Left lung (tissue), 14 donors: ENCODE measurements around the gene HNRNPK. TPM values are rescaled to one million over a fixed set of nuclear protein-coding genes. Genes with fewer than 3 reads are reported as not detected.

Experiments
- ATAC-seq: fragments of 200-7000 bp; cut with Tn5 transposase; one replicate; pipeline ENCODE4 v1.9.1; 2020; ENCODE audit warnings: moderate library complexity
- DNase-seq, 4 donors: peaks; one replicate each; pipeline ENCODE4 v3.0.0-alpha.2; 2013 to 2020
- H3K27ac ChIP-seq, 2 donors: fragments of 200-600 bp; sonication (generic) in 1 of 2; one replicate each; pipeline versions ENCODE4 v1.5.0 to v1.8.0; 2020 to 2021
- H3K27me3 ChIP-seq, 2 donors: fragments of 200-600 bp; sonication (generic) in 1 of 2; one replicate each; pipeline versions ENCODE4 v1.5.0 to v1.8.0; 2020 to 2021
- H3K36me3 ChIP-seq, 2 donors: fragments of 200-600 bp; sonication (generic) in 1 of 2; one replicate each; pipeline versions ENCODE4 v1.5.0 to v1.8.0; 2020 to 2021
- H3K4me1 ChIP-seq, 2 donors: fragments of 200-600 bp; one replicate each; pipeline ENCODE4 v1.8.0; 2021
- H3K4me3 ChIP-seq, 2 donors: fragments of 200-600 bp; sonication (generic) in 1 of 2; one replicate each; pipeline versions ENCODE4 v1.5.0 to v1.8.0; 2020 to 2021; ENCODE audit warnings: mild to moderate bottlenecking in 1 of 2
- H3K9me3 ChIP-seq, 2 donors: fragments of 200-600 bp; sonication (generic) in 1 of 2; one replicate each; pipeline versions ENCODE4 v1.5.0 to v1.8.0; 2020 to 2021
- intact Hi-C, 2 donors: fragments of 100-400 bp; cut with DNase I; formaldehyde crosslinking; loops; one replicate each; pipeline versions ENCODE4 v1.11.2 to v1.14.2; 2022
- long read RNA-seq, 12 donors: library from polyadenylated mRNA in 2 of 12; unstranded in 2 of 12; transcript quantifications; one replicate each; pipeline ENCODE4 v2.0.0 and lab custom pipeline, GENCODE V29; 2019 to 2026
- polyA plus RNA-seq, 6 donors: library from polyadenylated mRNA; unstranded; fragments of 120-200 nt; gene quantifications; one replicate each; pipeline ENCODE4 v1.2.1, GENCODE V29; 2013; ENCODE audit not compliant: insufficient read length in 6 of 6
- total RNA-seq, 2 donors: library from RNA; stranded (reverse); fragmentation: NEBNext Ultra II Directional; extraction: Animal tissue kit (Norgen Biotek cat#: 25700); gene quantifications; one replicate each; pipeline ENCODE4 v1.2.1, GENCODE V29; 2021
- TF ChIP-seq, protein P1 (sequence below), 2 donors: fragments of 200-600 bp; sonication (generic) in 1 of 2; IDR thresholded peaks; one replicate each; pipeline versions ENCODE4 v1.5.0 to v1.8.0; 2021; ENCODE audit warnings: antibody characterized with exemption in 2 of 2
- donor health status: DM: no; HTN: yes; CAD: no.
- donor health status: DM: no; HTN: no; CAD: no.

HNRNPK gene
- total RNA-seq (100 to 1,000 TPM; 382 to 458 TPM), polyA plus RNA-seq (100 to 1,000 TPM; 770 to 897 (median 843) TPM)
- long read RNA-seq, donor 1, transcript HNRNPK-209 (5 exons, 900 nt) = major isoform, 17 of 987 reads
- long read RNA-seq, donor 1, transcript HNRNPK-211 (2 exons, 868 nt) = minor isoform, 8 of 987 reads
- long read RNA-seq, donor 1, partial matches to known transcripts = 813 of 987 reads
- long read RNA-seq, donor 1, other reads (novel, unspliced or antisense) = 144 of 987 reads
- long read RNA-seq, donor 2, transcript HNRNPK-211 (2 exons, 868 nt) = major isoform, 14 of 363 reads
- long read RNA-seq, donor 2, partial matches to known transcripts = 171 of 363 reads
- long read RNA-seq, donor 2, other reads (novel, unspliced or antisense) = 173 of 363 reads
- long read RNA-seq, donor 3, transcript HNRNPK-211 (2 exons, 868 nt) = major isoform, 6 of 247 reads
- long read RNA-seq, donor 3, partial matches to known transcripts = 83 of 247 reads
- long read RNA-seq, donor 3, other reads (novel, unspliced or antisense) = 157 of 247 reads
- long read RNA-seq, donor 4, partial matches to known transcripts = 11 of 76 reads
- long read RNA-seq, donor 4, other reads (novel, unspliced or antisense) = 65 of 76 reads
- long read RNA-seq, donor 5, transcript HNRNPK-209 (5 exons, 900 nt) = major isoform, 5 of 254 reads
- long read RNA-seq, donor 5, partial matches to known transcripts = 124 of 254 reads
- long read RNA-seq, donor 5, other reads (novel, unspliced or antisense) = 119 of 254 reads
- long read RNA-seq, donor 6, transcript HNRNPK-211 (2 exons, 868 nt) = major isoform, 6 of 318 reads
- long read RNA-seq, donor 6, partial matches to known transcripts = 119 of 318 reads
- long read RNA-seq, donor 6, other reads (novel, unspliced or antisense) = 191 of 318 reads
- long read RNA-seq, donor 7, partial matches to known transcripts = 10 of 118 reads
- long read RNA-seq, donor 7, other reads (novel, unspliced or antisense) = 106 of 118 reads
- long read RNA-seq, donor 8, partial matches to known transcripts = 58 of 208 reads
- long read RNA-seq, donor 8, other reads (novel, unspliced or antisense) = 146 of 208 reads
- long read RNA-seq, donor 9 = 0 reads
- long read RNA-seq, donor 10, partial matches to known transcripts = 2 of 16 reads
- long read RNA-seq, donor 10, other reads (novel, unspliced or antisense) = 14 of 16 reads
- long read RNA-seq, donor 11, transcript HNRNPK-211 (2 exons, 868 nt) = major isoform, 7 of 279 reads
- long read RNA-seq, donor 11, transcript HNRNPK-209 (5 exons, 900 nt) = minor isoform, 6 of 279 reads
- long read RNA-seq, donor 11, partial matches to known transcripts = 122 of 279 reads
- long read RNA-seq, donor 11, other reads (novel, unspliced or antisense) = 144 of 279 reads
- long read RNA-seq, donor 12, partial matches to known transcripts = 116 of 192 reads
- long read RNA-seq, donor 12, other reads (novel, unspliced or antisense) = 72 of 192 reads

DNA sequence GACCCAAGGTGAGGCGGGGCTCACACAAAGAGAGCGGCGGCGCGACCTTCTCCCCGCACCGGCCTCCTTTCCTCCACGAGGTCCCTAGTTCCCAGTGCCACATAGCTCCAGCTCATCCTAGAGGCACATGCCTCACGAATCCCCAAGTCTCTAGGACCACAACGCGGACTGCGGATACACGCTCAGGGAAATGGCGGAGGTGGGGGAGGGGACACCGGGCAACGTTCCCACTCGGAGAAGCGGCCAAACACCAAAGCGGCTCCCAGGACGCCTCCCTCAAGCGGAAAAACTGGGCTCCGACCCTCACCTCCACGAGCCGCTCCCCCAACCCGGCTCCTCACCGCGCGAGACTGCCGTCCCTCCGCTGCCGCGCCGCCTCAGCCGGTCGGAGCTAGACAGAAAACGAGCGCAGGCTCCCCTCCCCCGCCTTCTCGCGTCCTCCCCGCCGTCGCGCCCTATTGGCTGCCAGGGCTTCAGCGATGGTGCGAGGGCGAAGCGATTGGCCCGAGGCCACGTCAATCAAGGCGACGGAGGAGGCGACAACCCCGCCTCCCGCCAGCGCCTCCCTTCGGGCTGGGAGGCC lies at the start of gene HNRNPK:
Gene HNRNPK (minus strand): TSS at position 404 of the 583 bp plus-strand sequence. CDS start 1,963 bp downstream, outside the sequence.
- Histone ChIP-seq H3K27me3 (no peaks in the 10 kb centered on the region), H3K4me1 (peaks cover 4 to 48% of the 10 kb centered on the region in 2 donors), H3K9me3 (no peaks in the 10 kb centered on the region), H3K36me3 (peaks cover 0 to 32% of the 10 kb centered on the region in 2 donors), H3K4me3 (peak within 1 kb of the TSS; percentile 86 to 92), H3K27ac (peak within 1 kb of the TSS; percentile 98 to 99)
- TF ChIP-seq, protein P1, sequence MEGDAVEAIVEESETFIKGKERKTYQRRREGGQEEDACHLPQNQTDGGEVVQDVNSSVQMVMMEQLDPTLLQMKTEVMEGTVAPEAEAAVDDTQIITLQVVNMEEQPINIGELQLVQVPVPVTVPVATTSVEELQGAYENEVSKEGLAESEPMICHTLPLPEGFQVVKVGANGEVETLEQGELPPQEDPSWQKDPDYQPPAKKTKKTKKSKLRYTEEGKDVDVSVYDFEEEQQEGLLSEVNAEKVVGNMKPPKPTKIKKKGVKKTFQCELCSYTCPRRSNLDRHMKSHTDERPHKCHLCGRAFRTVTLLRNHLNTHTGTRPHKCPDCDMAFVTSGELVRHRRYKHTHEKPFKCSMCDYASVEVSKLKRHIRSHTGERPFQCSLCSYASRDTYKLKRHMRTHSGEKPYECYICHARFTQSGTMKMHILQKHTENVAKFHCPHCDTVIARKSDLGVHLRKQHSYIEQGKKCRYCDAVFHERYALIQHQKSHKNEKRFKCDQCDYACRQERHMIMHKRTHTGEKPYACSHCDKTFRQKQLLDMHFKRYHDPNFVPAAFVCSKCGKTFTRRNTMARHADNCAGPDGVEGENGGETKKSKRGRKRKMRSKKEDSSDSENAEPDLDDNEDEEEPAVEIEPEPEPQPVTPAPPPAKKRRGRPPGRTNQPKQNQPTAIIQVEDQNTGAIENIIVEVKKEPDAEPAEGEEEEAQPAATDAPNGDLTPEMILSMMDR (IDR thresholded peaks at IDR 0.05) = no peak
- ATAC-seq = peak; percentile 93
- intact Hi-C loops = no loop called here
- DNase-seq = peak; percentile 97 to 100 (median 99)

DNA sequence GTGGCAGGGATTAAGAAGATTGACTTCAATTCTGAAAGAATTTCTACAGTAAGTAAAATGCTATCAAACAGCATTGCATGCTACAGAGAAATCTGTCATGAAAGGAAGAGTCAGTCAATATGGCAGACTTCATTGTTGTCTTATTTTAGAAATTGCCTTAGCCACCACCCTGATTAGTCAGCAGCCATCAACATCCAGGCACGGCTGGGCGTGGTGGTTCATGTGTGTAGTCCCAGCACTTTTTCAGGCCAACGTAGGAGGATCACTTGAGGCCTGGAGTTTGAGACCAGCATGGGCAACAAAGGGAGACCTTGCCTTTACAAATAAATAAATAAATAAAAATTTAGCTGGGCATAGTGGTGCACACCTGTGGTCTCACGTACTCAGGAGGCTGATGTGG lies 47.2 kb upstream of the HNRNPK start:
- no peaks in the 10 kb centered on the region for H3K36me3 ChIP-seq
- no peak overlapping the region for H3K27ac ChIP-seq
- ATAC-seq = no peak
- no peaks in the 10 kb centered on the region for H3K4me1 ChIP-seq
- intact Hi-C loops = no loop called here
- TF ChIP-seq, protein P1 (IDR thresholded peaks at IDR 0.05) = no peak
- no peaks in the 10 kb centered on the region for H3K9me3 ChIP-seq
- DNase-seq = no peak
- H3K27me3 ChIP-seq = no peaks in the 10 kb centered on the region
- no peak overlapping the region for H3K4me3 ChIP-seq

DNA sequence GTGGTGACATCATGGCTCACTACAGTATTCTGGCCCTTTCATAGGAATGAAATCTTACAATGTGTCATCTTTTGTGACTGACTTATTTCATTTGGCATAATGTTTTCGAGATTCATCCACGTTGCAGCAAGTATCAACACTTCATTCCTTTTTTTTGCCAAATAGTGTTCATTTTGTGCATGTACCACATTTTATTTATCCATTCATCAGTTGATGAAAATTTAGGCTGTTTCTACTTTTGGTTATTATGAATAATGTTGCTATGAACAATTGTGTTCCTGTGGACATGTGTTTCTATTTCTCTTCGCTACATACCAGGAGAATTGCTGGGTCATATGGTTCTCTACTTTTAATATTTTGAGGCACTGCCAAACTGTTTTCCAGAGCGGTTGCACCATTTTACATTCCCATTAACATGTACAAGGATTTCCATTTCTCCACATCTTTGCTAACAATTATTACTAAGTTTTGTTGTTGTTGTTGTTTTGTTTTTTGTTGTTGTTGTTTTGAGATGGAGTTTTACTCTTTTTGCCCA lies 44.1 kb upstream of the HNRNPK start:
- Histone ChIP-seq H3K9me3 (no peaks in the 10 kb centered on the region), H3K4me3 (no peak overlapping the region), H3K4me1 (no peaks in the 10 kb centered on the region), H3K27me3 (no peaks in the 10 kb centered on the region), H3K27ac (no peak overlapping the region), H3K36me3 (no peaks in the 10 kb centered on the region)
- intact Hi-C loops = no loop called here
- TF ChIP-seq, protein P1 (IDR thresholded peaks at IDR 0.05) = no peak
- no peak for DNase-seq
- ATAC-seq = no peak

DNA sequence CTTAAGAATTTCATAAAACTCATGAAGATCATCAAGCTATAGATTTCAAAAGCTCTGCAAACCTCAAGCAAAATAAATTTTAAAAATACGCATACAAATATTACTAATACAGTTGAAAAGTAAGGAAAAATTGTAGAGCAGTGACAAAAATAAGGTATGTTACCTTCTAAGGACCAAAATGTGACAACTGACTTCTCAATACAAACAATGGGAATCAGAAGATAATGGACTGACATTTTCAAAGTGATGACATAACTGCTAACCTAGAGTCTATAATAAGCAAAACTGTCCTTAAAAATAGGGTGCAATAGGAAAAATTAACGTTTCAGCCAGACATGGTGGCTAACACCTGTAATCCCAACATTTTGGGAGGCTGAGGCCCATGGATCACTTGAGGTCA lies 27.6 kb upstream of the HNRNPK start:
- Histone ChIP-seq H3K4me1 (peaks cover 0 to 3% of the 10 kb centered on the region in 2 donors), H3K27ac (no peak overlapping the region), H3K4me3 (no peak overlapping the region), H3K27me3 (no peaks in the 10 kb centered on the region), H3K36me3 (no peaks in the 10 kb centered on the region), H3K9me3 (no peaks in the 10 kb centered on the region)
- TF ChIP-seq, protein P1 (IDR thresholded peaks at IDR 0.05) = no peak
- intact Hi-C loops = no loop called here
- ATAC-seq (no peak), DNase-seq (no peak)
